GM04503 (cell line): ENCODE data around the gene RAP1GDS1.
"Not testable (repeated sequence)": the region's sequence is repeated elsewhere in the genome, so short reads cannot be mapped to it uniquely, and the experiment has no call there.

Experiments
- DNase-seq: peaks from one replicate; pipeline ENCODE4 v3.0.0-alpha.2; 2012; ENCODE audit warnings: low read depth

The RAP1GDS1 gene

DNA sequence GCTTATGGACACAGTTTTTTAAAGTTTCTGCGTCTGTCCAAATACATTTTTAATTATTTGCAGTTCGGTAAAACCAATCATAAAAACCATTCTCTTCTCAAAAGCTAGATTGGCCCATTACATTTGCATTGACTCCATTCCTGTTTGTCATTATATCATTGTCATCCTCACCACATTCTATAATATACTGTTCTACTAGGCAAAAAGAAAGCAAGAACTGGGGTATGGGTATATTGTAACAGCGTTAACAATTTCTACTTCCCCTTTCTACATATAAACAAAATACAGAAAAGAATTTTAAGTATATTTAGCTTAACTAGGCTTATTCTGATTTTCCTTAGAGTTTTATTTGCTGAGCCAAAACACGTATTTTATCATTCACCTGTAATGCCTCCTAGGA lies 91.8 kb downstream of the RAP1GDS1 start:
- no peak for DNase-seq

DNA sequence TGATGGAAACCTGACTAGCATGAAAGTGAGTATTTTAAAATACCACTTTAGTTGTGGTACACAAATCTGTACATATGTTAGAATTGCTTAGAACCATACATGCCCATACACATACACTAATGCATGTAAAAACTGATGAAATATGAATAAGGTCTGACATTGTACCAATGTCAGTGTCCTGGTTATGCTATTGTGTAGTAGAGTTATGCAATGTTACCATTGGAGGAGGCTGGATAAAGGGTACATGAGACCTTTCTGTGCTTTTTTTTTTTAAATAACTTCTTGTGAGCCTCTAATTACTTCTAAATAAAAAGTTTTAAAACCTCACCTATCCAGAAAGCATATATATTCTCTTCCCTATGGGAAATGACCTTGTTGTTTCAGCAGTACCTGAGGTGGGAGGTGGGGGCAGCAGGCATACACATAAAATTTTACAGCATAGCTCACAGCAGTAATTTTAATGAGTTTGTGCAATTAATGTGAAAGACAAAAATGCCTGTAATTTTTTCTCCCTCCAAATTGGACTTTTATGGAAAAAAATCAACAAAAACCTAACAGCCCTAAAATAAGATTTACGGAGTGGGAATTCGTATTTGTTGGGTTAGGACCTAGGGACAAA lies 97.6 kb downstream of the RAP1GDS1 start:
- DNase-seq, result no peak

DNA sequence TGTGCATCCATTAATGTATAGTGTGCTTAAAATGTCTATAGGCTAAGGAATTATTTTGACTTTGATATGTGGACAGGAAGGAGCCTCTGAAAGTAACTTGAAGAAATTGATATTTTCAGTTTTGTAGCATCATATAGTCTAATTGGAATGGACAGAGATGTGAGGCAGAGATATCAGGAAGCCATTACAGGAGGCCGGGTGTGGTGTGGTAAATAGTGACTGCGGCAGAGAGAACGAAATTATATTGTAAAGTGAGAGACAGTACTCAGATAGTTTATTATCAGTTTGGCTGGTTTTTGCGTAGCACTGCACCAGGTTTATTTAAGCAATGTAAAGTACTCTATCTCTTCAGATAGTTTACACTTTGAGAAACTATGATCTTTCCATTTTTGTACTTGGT lies 98.5 kb downstream of the RAP1GDS1 start:
- no peak for DNase-seq

DNA sequence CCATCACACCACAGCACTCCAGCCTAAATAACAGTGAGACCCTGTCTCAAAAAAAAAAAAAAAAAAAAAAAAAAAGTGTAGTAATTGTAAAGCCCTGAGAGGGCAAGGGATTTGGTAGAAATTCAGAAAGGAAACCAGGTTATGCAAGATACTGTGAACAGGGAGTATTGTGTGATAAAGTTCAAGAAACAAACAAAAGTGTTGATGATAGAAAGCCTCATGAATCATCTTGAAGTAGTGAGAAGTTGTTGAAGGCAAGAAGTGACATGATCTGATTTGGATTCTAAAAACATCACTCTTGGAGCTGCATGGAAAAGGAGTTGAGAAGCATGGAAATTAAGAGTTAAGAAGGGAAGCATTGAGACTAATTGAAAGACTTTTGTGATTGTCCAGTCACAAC lies 102.2 kb downstream of the RAP1GDS1 start:
- DNase-seq, result no peak

DNA sequence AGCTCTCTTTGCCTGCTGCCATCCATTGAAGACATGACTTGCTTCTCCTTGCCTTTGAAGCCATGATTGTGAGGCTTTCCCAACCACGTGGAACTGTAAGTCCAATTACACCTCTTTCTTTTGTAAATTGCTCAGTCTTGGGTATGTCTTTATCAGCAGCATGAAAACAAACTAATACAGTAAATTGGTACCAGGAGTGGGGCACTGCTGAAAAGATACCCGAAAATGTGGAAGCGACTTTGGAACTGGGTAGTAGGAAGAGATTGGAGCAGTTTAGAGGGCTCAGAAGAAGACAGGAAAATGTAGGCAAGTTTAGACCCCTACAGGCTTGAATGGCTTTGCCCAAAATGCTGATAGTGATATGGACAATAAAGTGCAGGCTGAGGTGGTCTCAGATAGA lies 105.1 kb downstream of the RAP1GDS1 start:
- not testable (repeated sequence) for DNase-seq

DNA sequence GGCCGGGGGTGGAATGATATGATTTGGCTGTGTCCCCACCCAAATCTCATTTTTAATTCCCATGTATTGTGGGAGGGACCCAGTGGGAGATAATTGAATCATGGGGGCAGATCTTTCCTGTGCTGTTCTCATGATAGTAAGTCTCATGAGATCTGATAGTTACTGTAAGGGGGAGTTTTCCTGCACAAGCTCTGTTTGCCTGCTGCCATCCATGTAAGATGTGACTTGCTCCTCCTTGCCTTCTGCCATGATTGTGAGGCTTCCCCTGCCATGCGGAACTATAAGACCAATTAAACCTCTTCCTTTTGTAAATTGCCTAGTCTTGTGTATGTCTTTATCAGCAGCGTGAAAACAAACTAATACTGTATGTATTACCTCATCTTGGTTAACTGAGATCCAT lies 106.8 kb downstream of the RAP1GDS1 start:
- DNase-seq, result not testable (repeated sequence)

DNA sequence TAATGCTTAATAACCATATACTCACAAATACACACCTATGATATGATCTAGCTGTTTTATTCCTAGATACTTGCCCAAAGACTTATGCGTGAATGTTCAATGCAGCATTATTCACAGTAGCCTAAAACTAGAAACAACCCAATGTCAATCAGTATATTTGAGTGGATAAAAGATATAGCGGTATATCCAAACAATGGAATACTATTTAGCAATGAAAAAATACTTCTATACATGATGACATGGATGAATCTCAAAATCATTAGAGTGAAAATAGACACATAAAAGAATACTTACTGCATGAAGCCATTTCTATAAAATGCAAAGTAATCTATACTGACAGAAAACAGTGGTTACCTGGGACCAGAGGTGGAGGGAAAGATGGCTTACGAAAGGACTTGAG lies 108.1 kb downstream of the RAP1GDS1 start:
- no peak for DNase-seq

DNA sequence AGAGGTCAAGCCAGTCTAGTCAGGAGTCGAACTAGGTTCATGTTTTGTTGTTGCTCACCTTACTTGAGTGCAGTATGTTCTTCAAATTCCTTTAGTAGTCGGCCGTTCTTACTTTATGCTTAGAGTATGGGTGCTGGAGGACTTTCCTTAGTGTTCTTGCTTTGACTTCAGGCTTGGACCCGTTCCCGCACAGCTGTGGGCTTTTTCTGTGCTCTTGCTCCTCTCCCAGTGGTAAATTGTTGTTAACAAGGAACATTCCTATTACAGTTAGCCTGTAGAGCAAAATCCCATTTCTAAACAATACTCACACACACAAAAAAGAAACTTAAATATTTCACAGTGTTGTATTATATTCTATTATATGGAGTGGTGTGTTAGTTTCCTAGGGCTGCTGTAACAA lies 113.5 kb downstream of the RAP1GDS1 start:
- no peak for DNase-seq

DNA sequence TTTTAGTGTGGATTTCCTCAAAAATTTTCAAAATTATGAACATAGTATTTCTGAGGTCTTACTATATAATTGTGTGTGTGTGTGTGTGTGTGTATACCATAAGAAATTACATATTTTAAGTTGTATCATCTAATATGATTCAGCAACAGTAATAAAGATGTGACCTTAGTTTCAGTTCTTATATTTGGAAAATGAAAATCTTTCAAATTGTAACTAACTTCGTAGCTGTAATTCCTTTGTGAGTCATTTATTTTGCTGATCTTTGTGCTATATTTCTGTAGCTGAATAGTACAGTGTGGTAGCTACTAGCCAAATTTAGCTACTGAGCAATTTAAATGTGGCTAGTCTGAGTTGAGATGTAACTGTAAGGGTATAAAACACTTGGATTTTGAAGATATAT lies 116.4 kb downstream of the RAP1GDS1 start:
- peak; percentile 10 for DNase-seq

DNA sequence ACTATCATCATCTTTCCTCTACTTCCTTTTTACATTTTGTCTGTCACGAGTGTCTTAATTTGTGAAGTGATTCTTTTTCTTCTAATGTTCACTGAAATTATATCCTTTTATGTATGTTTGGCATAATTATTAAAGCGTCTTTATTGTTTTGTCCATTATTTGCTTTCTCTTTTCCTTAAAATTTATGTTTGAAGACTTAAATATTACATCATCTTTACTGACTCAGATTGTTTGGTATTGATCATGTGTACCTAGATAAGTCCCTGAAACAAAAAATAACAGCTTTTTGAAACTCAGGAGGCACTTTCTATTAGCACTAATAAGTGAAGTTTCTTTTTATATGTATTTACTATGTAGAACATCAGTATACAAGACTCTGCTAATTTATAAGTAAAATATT lies 120.1 kb downstream of the RAP1GDS1 start:
- no peak for DNase-seq

DNA sequence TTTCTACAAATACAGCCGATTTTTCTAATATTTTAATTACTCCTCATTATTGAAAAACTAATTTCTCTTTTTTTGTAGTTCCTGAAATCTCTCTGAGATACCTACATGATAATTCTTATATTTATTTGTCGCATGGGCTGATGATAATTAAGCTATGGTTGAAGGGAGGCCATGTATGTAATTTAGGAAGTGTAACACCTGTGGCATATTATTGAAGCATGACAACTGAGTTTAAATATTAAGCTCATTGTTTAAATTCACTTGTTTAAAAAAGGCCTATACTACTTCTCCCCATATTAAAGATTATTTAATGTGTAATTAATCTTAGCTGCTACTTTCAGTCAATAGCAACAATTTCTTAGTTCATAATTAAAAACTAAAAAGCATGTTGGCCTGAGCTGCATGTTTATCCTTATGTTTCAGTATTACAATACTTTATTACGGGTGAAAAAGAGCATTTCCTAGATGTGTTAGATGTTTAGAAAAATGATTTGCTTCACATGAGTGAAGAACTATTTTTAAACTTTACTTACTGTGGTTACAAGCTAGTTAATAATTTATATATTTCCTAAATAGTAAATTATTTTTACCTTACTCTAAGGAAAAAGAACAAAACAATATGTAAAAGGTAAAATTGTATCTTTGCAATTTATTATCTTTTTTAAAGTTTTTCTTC lies 122.4 kb downstream of the RAP1GDS1 start:
- no peak for DNase-seq

DNA sequence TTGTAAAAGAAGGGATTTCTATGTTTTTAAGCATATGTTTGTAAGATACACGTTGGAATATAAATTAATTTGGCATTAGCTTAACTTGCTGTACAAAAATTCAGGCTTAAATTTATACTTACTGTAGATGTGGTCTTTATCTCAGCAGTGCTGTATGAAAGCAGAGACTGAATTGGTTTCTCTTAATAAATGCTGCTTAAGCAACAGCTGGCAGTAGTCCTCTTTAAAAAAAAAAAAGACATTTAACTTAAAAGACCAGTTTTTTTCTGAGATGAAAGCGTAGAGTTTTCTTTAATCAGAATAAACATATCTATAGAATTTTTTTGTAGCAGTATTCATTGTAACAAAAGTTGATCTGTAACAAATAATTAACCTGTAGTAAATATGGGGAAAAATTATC lies 124.6 kb downstream of the RAP1GDS1 start:
- no peak for DNase-seq

DNA sequence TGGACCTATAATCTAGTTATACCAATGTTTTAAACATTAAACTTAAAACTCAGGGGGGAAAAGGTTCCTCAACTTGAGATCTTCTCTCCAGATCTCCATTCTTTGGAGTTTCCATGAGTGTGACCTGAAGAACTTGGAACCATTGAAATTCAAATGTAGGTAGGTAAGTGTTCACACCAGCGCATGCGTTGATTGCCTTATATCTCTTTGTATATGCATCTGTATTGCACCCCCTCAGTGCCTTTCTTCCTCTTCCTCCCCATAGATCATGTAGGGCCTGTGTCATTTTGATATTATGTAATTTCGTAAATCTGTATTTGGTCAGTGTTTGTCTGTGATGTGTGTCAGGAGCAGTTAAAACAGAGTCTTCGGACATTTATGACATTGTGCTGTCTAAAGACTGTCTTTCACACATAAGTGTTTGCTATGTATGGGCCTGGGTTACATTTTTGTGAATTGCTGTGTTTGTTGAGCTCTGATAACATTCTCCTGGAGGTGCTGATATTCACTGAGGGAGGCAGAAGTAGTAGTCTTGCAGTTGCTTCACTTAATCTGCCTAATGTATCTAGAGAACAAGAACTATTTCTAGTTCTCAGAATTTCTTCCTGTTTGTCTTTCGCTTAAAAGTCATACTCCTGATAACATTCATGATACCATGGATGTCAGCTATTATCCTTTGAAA lies 126.3 kb downstream of the RAP1GDS1 start:
- DNase-seq, result no peak

DNA sequence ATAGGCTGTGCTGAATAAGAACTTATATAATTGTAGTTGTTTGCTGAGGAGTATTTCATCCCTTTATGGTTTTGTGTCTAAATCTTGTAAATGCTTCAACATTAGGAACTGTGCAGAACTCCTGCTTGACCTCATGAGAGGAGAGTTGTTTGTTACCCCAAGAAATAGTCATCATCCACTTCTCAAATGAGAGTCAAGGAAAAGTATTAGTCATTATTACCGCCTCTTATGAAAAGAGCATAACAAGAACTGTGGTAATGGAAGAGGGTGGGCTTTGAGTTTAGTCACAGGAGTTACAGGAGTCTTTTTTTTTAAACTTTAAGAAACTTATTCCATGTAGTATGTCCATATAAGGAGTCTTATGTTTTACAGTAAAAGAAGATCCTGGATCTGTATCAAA lies 132.9 kb downstream of the RAP1GDS1 start:
- DNase-seq, result no peak

DNA sequence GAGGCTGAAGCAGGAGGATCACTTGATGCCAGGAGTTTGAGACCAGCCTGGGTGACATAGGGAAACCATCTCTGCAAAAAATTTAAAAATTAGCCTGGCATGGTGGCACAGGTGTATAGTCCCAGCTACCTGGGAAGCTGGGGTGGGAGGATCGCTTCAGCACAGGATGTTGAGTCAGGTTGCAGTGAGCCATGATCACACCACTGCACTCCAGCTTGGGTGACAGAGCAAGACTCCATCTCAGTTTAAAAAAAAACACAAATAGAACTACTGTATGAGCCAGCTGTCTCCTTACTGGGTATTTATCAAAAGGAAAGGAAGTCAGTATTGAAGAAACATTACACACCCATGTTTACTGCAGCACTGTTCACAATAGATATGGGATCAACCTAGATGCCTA lies 138.7 kb downstream of the RAP1GDS1 start:
- no peak for DNase-seq

DNA sequence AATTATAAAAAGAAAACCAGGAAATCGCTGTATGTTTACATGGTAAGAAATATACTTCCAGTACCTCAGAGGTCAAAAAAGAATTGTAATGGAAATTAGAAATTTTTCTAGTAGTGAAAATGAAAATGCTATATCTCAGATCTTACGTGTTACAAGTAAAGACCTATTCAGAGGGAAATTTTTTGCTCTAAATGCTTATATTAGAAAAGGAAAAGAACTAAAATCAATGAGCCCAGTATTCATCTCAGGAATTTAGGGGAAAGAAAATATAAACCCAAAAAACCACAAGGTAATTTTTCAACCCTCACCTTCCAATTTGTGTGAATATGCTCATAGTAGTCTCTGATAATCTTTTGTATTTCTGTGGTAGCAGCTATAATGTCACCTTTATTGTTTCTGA lies 145.6 kb downstream of the RAP1GDS1 start:
- no peak for DNase-seq

DNA sequence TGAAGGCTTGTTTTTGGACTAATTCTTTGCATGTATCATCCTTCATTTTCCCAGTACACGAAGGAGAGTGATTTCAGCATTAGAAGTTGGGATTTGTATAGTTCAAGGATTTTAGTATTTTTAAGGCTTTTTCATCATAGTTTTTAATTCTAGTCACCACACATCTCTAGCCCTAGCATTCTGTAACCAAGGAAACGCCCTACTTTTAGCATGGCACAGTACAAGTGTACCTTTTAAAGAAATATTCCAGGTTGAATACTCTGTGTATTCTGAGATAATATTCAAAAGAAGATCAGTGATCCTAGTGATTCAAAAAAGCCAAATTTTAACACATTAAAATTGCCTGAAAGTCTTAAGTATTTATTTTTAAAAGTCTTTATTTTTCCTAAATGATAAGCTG lies 150.5 kb downstream of the RAP1GDS1 start:
- DNase-seq, result no peak

DNA sequence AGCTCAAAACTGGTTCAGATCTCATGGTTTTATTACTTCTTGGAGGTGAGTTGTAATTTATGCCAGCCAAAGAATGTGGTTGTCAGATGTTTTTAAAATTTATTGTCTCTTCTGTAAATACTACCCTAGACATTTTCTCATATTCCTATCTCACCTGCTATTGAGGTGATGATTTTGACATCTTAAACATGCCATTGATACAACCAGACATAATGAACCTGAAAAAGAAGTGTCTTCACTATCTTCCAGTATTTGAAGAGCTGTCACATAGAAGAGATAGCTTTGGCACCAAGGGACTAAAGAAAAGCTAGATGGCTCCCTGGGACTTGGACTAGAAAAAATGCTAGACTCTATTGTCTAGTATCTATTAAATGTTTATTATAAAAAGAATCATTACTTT lies 155.7 kb downstream of the RAP1GDS1 start:
- DNase-seq, result no peak

DNA sequence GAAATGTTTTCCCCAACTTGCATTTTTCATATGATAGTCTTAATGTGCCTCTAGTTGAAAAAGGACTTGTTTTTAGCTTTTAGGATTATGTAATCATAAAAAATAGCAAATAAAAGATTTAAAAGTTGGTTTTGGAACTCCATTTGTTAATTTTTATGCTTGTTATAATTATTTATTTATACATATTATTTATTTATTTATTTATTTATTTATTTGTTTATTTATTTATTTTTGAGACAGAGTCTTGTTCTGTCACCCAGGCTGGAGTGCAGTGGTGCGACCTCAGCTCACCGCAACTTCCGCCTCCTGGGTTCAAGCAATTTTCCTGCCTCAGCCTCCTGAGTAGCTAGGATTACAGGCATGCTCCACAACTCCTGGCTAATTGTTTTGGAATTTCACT lies 159.0 kb downstream of the RAP1GDS1 start:
- not testable (repeated sequence) for DNase-seq

DNA sequence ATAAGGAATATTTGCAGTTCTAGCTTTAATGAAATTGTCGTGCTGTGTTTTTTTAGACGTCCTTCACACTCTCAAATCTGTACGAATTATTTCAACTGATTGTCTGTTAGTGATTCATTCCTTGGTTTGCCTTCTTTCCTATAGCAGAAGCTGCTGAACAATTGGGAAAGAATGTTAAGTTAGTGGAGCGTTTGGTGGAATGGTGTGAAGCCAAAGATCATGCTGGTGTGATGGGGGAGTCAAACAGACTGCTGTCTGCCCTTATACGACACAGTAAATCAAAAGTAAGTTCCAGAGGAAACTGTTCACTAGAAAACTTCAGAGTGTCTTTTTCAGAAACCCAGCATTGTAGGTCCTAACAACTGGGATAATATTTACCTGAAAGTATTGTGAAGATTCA lies 159.9 kb downstream of the RAP1GDS1 start:
- no peak for DNase-seq

DNA sequence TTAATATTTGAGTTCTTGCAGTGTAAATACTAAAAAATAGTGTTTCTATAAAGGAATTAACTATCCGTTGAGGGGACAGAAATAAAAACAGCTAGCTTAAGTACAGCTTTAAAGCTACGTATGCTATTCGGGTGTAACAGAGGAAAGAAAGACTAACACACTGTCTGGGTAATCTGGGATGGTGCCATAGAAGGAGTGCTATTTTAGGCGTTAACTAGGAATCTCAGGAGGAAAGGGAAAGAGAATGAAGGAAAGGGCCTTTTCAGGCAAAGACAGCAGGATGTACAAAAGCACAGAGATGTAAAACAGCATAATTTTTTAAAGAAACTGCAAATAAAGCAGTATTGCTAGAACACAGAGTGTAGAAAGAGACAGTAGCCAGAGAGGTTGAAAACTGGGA lies 161.8 kb downstream of the RAP1GDS1 start:
- DNase-seq, result no peak

DNA sequence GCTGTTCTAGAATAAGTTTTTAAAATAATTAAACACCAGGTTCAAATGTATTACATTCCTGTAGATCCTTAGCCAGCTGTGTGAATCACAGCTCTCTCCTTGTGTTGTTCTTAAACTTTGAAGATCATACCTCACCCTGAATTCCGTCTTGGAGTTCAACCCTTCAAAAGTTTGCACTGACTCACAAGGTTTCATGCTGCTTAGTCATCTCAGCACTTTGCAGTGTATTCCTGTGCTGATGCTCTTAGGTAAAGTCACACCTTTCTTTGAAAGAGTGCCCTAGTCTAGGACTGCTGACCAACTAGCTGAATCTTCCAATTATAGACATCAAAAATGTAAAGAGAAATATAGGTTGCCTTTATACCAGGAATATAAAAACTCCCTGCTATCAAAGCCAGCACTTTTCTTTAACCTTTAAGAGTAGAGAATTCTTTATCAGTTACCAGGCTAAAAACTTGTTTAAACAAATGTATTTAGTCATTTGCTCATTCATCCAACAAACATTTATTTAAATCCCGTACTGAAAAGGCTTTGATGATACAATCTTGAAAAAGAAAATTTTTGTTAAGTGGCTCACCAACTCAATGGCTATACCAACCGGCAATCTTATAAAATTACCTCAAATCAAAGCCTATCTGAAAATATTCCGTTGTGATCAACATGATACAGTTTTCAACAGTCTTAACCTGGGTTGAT lies 169.7 kb downstream of the RAP1GDS1 start:
- DNase-seq, result peak; percentile 35

DNA sequence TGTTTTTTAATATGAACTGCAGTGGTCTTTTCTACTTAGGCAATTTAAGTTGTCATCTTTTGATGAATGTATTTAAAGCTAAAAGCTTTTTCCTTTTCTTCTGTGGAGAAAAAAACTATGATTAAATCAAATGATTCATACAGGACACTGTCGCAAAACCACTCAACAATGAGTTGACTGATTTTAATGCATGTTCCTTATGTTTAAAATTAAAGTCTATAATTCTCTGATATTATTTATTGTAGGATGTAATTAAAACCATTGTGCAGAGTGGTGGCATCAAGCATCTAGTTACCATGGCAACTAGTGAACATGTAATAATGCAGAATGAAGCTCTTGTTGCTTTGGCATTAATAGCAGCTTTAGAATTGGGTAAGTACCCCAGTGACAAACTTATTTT lies 172.5 kb downstream of the RAP1GDS1 start:
- DNase-seq, result no peak
